ENCODE measurements around the gene ZBTB7B.

Gene ZBTB7B

DNA sequence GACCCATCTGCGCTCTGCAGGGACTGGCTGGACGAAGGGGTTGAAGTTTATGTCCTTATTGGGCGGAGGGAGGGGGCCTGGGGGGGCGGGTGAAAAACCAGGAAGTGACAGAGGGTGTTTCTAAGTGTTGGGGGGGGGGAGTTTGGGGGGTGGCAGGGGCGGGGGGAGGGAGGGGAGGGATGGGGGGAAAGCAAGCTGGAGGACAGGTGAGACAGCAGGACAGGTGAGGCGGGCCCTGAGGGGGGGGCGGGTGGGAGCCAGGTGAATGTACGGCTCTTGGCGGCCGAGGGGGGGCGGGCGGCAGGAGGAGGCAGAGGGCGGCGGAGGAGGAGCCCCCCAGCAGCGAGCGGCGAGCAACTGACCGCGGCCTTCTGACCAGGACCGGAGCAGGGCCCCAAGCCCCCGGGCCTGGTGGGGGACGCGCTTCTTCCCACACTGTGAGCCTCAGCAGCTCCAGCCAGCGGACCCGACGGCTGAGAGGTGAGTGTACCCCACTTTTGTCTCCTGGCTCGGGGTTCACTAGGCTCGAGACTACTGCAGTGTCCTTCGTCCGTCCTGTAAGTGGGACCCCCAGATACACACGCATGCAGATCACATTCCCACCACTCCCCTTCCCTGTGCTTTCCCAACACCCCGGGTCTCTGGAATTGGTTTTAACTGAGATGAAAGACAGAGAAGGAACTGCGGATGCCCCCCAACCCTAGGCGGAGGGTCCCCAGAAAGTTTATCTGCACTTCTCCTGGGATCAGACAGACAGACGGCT is at the start of gene ZBTB7B:
TSS of gene ZBTB7B (plus strand) at position 339 of the 763 bp plus-strand sequence. CDS start 11,859 bp downstream, outside the sequence.
- DNase-seq, result no peak

DNA sequence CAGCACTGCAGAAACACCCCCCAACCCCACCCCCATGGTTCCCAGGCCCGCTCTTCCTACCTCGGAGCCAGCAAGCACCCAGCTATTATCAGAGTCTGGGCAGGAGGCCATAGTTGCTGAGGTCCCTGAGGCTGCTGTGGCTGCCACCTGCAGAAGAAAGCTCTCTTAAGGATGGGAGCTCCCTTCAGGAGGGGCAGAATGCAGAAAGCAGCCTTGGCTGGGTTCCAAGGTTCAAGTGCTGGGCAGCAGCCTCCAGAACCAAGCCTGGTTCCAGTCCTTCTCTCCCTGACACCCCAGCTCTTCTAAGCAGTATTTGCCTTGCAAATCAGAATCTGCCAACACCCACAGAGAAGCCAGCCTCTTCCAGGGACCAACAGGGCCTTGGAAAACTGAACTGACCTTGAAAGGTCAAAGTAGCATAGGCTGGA is 49.0 kb upstream of the ZBTB7B start:
- DNase-seq, result no peak

DNA sequence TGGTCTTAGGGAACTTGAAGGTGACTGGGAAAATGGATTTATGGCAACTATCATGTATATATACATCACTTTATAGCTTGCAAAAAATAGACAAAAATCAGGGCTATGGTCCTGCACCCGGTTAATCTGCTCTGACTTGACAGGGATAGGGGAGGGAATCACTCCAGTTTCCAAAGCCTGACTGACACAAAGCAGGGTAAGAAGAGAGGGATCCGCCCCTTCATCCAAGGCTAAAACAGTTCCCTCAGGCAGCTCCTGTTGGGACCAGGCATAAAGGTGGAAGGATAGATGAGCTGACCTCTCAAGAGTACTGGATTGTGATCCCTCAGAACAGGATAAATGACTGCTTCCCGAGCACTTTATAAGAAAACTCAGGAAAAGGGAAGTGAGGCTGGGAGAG is 48.1 kb upstream of the ZBTB7B start:
- no peak for DNase-seq

DNA sequence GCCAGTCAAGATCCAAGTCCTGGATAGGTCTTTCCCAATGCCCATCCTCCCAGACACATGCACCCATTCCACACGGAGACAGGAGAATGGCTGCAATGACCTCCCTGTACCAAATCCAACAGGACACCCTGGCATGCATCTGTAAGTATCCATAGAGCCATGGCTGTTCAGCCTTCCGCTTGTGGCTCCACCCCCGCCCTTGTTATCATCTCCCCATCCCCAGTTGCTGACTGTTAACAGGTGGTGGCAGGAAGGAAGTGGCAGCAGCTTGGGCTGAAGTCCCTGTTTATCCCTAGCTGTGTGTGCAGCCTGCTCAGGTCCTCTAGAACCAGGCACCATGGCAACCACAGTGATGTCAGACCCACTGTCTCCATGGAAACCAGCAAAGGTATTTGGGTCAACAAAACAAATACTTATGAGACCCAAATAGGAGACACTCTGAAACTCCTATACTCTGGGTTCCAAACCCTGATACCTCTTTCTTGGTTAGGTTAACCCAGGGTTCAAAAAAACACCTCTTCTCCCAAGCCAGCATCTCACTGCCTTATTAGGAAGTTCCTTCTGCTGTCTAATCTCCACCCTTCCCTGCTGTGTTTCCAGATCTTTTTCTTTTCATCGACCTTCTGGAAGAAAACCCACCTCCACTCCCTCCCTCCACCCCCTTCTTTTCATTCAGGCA is 47.4 kb upstream of the ZBTB7B start:
- no peak for DNase-seq

DNA sequence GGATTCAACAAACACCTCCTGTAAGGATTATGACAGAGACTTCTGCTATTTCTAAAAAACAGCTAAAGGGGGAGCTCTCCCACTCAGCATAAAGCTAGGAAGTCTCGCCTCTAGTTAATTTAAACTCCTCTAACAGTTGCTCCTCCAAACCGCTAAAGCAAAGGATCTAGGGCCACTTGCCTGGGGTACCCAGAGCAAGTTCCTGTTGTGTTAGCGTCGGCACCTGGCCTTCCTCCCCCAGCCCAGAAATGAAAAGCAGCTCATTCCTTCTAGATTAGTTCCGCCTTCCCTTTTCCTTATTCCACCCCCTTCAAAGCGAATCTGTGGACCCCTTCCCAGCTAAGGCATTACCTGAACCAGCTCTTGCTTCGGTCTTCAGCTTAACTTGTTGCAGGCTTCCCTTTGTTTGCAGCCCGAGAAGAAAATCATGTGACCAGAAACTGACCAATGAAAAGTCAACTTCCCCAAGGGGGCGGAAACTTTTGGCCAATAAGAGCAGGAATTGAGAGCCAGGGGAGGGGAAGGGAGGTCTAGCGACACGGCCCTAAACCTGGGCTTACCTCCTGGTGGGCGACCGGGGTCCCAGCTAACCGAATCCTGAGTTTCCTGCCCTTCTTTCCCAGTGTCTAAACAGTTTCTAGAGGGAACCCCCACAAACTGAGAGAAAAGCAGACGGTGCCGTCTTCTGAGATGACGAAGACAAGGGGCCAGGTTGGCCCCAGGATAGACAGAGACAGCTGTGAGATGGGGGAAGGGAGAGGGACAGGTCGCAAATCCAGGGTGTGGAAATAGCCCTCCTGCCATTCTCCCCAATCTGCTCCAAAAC is 46.7 kb upstream of the ZBTB7B start, which contains the start of gene PBXIP1:
TSS of gene PBXIP1 (minus strand) at position 382 of the 826 bp plus-strand sequence. CDS start 2,378 bp downstream, outside the sequence.
- DNase-seq, result peak; percentile 74

DNA sequence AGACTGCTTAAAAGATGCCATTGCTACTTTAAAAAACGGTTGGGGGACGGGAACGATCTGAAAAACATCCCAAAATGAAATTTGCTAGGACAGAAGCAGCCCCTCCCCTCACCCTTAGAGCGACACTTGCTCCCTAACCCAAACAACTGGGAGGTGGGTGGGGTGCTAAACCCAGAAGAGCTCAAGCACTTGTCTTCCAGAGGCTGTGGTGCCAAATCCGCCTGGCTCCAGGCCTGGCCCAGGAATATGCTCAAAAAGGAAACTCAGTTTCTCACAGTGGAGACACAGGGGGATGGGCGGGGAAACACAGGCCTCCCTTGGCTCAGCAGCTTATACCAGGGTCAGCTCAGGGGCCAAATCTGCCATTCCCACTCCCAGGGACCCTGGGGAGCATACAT is 46.1 kb upstream of the ZBTB7B start:
- no peak for DNase-seq

DNA sequence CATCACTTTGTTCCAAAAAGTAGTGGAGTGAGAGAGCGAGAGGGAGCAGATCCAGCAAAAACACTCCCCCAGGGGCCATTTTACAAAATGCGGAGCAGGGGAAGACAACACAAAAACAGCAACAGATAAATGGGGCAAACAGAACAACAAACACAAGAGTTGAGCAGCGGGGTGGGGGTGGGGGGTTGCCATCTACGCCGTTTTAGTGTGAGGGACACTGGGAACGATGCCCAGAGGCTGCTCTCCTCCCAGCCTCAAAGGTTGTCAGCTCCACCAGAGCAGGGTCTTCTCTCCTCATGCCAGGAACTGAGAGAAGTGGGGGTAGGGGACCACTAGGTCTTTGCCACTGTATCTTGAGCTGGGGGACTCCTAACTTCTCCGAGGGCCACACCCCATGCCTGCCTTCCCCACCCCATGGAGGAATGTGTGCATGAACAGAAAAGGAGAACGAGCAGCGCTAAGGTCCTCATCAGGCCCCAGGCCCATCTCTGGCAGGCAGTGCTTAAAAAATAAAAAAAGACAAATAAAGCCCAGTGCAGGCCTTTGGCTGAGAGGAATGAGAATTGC is 45.4 kb upstream of the ZBTB7B start:
- no peak for DNase-seq

DNA sequence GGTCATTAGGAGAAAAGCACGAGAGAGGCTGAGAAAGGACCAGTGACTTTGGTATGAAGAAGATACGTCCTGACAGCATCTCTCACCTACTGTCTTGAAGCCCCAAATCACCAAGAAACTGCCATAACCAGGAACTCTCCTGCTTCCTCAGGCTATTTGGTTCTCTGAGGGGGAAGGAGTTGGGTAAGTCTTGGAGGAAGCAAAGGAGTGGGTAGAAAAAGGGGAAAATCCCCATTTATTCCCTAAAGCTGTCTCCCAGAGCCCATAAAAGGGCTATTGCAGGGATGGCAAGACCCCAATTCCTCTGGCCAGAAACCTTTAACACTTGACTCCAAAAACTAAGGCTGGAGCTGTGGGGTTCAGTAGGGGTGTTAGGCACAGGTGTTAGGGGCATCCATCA is 44.6 kb upstream of the ZBTB7B start:
- DNase-seq, result no peak

DNA sequence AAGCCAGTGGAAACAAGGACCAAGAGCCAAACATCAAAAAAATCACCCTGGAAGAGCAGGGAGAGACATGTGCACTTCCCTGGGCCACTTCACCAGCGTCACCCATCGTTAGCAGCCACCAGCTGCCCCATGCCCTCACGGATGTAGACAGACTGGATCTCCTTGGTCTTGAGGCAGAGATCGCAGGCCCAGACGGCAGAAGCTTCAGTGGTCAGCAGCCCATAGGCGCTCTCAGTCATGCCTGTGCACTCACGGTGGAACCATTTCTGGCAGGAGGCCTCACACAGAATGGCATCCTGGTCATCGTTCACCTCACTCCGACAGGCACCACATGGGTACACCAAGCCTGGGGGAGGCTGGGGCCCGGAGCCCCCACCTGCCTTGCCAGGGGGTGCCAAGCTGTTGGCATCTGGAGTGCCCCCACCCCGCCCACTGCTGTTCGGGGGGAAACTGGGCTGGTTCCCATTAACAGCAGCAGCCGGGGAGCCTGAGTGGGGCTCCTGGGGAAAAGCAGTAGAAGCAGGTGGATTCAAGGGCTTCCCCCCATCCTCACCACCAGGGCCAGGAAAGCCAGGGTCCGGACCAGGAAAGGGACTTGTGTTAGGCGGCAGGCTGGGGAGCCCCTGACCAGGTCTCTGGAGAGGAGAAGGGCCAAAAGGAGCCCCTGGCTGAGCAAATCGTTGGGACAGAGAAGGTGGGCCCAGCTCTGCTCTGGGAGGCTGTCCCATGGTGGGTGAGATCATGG is 43.7 kb upstream of the ZBTB7B start:
- no peak for DNase-seq

DNA sequence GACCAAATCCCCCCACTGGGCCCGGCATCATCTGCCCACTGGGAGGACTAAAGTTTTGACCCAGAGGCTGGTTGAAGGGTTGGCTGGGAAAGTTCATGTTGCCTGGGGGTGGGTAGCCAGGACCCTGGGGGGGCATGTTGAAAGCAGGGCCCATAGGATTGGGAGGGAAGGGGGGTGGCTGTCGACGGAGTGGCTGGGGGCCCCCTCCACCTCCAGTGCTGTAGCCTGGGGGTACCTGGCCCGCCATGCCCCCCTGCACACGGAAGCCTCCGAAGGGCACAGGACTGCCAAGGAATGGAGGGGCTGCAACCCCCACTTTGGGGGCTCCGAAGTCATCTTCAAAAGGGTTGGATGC is 43.2 kb upstream of the ZBTB7B start:
- DNase-seq, result no peak

DNA sequence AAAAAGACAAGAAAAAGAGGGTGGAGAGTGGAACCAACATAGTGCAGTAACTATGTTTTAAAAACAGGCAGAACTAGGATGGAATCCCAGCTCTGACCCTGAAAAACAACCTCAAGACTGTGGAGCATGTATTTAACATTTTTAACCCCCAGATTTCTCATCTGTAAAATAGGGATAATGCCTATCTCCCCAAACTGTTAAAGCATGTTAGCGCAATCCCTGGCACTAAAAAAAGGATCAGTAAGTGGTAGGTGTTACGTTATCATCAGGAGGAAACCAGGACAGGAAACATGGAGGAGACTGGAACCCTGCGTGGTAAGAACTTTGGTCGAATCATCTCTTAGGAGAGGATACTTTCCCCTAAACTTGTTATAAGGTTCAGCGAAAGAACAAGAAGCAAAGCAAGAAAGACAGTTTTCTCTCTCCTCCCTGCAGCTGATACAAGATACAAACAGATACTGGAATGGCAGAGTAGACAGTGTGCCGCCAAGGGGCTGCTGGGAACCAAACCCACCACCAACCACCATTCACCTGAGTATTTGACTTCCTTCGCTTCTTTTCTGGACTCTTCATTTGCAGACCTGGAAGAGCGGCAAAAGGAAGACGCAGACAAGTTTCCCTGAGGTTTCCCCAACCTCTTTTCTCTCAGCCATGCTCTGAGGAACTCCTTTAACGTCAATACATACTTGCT is 42.0 kb upstream of the ZBTB7B start:
- no peak for DNase-seq

DNA sequence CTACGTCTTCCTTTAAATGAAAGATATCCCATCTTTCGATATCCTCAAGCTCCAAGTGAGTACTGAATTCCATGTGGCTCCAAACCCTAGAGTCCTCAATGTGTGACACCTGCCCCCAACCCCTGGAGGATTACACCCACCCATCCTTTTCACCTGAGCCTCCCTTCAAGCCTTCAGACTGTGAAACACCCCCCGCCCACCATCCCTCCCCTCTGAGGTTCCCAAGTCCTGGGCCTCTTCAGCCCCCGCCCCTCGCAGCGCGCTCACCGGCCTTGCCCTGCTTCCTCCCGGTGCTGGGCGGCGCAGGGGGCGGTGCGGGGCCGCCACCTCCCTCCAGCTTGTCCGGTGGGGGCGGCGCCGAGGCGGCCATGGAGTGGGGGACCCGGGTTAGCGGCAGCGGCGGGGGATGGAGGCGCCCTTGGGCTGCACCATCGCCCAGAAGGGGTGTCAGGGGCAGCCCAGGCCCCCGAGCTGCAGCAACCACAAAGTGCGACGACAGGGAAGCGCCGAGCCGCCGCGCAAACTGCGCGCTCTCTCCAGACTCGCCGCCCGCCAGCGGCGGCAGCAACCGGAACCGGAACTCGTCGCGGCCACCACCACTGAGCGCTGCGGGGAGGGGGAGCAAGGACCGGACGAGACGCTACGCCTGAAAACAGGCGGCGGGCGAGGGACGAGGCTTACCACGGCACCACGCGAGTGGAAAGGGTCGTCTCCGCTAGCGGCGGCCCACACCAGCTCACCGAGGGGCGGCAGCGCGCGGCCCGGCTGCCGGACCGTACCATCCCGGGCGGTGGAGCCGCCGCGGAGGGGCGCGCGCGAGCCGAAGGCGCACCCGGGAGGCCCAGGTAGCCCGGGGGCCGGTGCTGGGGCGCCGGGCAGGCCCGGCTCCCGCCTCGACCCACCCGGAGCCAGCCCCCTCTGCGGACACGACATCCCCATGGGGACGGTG is 41.1 kb upstream of the ZBTB7B start, which contains the start of gene PYGO2:
TSS of gene PYGO2 (minus strand) at position 576 of the 949 bp plus-strand sequence. CDS start at position 370, 206 bp downstream.
- peak; percentile 29 for DNase-seq

DNA sequence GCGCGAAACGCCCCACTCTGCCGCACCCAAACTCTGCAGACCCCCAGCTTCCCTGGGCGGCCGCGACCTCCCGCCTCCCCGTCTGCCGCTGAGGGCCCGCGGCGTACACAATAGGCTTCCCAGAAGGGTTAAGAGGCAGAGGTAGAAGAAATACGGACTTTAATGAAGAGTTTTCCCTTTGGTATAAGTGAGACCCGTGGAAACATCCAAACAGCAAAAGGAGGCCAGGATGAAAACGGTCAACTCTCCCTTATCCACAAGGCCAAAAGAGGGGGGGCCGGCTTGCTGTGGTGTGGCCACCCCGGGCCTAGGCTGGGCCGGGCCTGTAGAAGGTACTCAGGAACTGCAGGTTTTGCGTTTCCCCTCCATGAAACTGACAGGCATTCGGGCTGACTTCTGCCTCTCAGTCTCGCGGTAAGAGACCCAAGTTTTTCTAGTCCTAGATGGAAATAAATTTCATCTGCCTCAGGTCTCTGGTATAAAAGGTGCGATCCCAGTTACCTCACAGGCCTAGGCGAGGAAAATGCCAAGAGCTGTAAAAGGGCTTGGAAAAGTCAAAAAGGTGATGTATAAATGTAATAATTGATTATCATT is 40.3 kb upstream of the ZBTB7B start:
- no peak for DNase-seq

DNA sequence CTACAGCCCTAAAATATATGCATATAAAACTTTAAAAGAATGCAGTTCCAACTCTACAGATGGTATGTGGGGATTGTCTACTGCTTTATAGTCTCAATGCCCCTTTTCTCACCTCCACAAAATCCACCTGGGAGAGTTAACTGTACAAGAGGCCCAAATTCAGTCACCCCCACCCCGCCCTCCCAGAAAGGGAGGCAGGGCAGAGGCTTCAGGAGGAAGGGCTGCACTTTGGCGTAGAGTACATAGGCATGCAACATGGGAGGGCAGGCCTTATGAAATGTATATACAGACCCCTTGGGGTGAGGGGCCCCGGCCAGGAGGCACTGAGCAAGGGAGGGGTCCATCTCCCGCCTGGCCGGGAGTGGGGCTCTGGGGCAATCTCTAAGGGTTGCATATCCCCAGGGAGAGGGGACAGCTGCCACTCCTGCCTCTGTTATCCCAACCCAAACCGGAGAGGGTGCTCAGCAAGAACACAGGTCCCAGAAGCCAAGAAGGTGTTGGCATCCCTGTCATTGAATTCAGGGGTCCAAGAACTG is 39.7 kb upstream of the ZBTB7B start:
- DNase-seq, result no peak

DNA sequence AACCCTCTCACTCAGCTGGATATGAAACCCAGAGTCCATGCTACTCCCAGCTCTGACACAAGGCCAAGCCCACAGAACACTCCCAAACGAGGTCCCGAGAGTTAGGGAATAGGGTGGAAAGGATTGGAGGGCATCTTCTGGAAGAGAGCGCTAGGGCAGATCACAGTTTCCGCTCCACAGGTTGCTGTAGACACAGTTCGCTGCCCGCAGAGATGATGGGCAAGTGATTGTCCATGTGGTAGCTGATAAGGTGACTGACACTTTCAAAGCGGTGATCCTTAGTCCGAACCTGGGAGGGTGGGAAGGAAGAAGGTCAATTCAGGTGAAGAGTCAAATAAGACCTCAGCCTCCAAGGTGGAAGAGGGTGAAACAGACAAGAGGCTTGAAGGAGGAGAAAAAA is 39.0 kb upstream of the ZBTB7B start:
- DNase-seq, result no peak

DNA sequence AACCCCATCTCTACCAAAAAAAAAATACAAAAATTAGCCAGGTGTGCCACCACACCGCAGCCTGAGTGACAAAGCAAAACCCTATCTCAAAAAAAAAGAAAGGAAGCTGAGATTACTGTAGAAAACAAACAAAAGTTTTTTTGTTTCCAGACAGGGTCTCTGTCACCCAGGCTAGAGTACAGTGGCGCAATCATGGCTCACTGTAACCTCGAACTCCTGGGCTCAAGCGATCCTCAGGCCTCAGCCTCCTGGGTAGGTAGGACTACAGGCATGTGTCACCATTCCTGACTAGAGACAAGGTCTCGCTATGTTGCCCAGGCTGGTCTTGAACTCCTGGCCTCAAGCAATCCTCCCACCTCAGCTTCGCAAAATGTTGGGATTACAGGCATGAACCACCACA is 38.2 kb upstream of the ZBTB7B start:
- DNase-seq, result no peak

DNA sequence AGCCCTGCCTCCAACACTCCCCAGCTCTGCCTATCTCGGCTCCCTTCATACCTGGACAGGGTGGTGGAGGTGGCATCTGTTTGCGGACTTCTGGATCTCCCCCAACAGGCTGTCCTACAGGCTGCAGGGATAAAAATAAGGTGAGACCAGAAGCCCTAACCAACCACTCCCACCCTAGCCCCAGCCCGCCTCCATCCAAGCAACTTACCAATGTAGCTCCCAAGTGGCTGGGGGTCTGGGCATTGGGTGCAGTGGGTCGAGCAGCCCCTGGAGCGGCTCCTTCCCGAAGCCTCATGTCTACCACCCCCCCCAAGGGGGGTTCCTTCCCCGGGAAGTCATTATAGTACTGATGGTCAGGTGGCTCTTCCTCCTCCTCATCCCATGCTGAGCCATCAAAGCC is 36.5 kb upstream of the ZBTB7B start:
- DNase-seq, result no peak

DNA sequence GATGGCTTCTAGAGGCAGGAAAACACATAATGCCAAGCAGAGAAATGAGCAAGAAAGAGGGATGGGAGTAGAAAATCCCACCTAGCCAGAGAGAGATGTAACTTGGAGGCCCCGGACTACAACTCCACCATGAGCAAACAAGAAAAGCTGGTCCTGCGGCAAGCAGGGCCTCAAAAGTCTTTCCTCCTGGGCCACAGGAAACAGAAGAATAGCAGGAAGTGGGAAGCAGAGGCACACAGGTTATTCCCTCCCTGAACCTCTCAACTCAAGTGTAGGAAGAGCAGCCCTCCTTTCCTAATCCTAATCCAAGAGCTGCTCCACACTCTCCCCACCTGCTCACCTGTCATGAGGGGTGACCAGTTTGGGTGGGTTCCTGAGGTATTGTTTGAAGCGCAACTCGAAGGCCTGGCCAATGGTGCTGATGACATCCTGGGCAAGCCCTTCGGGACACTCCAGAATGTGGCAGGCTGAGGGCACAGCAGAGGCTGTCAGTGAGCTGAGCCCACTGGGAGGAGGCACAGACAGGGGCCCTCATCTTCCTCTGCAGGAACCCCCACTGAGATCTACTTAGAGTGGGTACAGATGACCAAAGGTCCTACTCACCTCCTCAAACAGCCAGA is 35.2 kb upstream of the ZBTB7B start:
- DNase-seq, result no peak

DNA sequence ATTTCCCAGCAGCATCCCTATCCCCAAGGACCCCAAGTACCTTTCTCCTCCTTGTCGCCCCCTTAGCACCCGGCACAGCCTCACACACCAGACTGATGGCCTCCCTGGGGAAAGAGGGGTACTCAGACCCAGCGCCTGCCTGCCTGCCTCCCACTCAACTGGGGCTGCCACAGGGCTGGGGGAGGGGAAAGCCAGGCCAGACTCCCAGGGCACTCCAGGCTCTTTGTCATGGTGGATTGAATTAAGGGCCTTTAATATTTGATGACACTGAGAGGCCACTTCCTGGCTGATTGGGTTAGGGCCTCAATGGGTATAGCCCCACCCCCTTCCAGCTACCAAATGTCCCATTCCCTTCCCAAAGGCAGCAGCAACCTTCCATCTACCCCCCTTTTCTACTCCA is 33.9 kb upstream of the ZBTB7B start:
- DNase-seq, result no peak
